PFSK-1 (cell line): ENCODE results near the gene WBP4.

ENCODE experiments used
- POLR2AphosphoS5 ChIP-seq: IDR thresholded peaks from 2 replicates; pipeline ENCODE4 v1.6.1; 2012; ENCODE audit warnings: low read depth, mild to moderate bottlenecking, control low read depth, low read length, moderate library complexity
- SIN3A ChIP-seq: IDR thresholded peaks from 2 replicates; pipeline ENCODE4 v1.6.1; 2012; ENCODE audit warnings: mild to moderate bottlenecking, low read length, moderate library complexity, borderline replicate concordance; ENCODE audit not compliant: insufficient read depth
- TAF1 ChIP-seq: IDR thresholded peaks from 2 replicates; pipeline ENCODE4 v1.6.1; 2012; ENCODE audit warnings: low read length, control low read depth, borderline replicate concordance; ENCODE audit not compliant: insufficient read depth

DNA sequence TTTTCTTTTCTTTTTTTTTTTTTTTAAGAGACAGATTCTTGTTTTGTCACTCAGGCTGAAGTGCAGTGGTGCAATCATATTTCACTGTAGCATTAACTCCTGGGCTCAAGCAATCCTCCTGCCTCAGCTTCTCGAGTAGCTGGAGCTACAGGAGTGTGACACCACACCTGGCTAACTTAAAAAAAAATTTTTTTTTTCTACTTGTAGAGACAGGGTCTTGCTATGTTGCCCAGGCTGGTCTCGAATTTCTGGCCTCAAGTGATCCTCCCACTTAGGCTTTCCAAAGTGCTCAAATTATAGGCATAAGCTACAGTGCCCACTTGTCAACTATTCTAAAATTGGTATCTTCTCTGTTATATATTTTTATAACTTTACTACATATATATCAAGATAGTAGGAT lies 48.8 kb upstream of the WBP4 start:
- TF ChIP-seq POLR2AphosphoS5, result no peak
- no peak for TF ChIP-seq TAF1
- TF ChIP-seq SIN3A, result no peak
